HG03135 (cell line): ENCODE results near the gene MSI2.
"Not testable (repeated sequence)": the region's sequence is repeated elsewhere in the genome, so short reads cannot be mapped to it uniquely, and the experiment has no call there.

Source experiments
- ATAC-seq: cut with Tn5 transposase; IDR thresholded peaks from one replicate; pipeline ENCODE4 v1.9.1; 2021; ENCODE audit warnings: mild to moderate bottlenecking, moderate library complexity; ENCODE audit not compliant: unreplicated experiment

Gene MSI2

DNA sequence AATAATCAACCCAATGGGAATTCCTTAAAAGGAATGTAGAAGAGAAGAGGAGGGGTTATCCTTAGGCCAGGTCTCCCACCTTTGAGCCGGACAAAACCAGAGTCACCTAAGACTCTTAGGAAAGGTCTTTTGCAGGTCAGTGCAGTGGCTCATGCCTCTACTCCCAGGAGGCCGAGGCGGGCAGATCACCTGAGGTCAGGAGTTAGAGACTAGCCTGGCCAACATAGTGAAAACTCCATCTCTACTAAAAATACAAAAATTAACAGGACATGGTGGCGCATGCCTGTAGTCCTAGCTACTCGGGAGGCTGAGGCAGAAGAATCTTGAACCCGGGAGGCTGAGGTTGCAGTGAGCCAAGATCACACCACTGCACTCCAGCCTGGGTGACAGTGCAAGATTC lies 365.5 kb downstream of the MSI2 start:
- not testable (repeated sequence) for ATAC-seq

DNA sequence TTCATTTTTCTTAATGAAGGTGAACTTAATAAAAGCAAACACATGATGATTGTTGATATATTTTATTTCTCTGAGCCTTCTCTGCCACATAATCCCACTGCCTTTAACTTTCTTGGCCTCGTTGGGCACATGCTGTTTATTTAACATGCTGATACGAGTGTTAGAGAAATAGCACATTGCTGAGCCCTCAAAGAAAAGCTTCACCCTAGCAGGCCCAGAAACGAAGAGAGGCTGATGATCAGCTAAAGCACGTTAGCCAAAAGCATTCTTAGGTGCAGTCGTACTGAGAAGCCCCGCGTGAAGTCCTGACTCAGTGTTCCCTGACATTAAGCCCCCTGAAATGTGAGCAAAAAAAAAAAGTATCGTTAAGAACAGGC lies 366.0 kb downstream of the MSI2 start:
- ATAC-seq = no peak

DNA sequence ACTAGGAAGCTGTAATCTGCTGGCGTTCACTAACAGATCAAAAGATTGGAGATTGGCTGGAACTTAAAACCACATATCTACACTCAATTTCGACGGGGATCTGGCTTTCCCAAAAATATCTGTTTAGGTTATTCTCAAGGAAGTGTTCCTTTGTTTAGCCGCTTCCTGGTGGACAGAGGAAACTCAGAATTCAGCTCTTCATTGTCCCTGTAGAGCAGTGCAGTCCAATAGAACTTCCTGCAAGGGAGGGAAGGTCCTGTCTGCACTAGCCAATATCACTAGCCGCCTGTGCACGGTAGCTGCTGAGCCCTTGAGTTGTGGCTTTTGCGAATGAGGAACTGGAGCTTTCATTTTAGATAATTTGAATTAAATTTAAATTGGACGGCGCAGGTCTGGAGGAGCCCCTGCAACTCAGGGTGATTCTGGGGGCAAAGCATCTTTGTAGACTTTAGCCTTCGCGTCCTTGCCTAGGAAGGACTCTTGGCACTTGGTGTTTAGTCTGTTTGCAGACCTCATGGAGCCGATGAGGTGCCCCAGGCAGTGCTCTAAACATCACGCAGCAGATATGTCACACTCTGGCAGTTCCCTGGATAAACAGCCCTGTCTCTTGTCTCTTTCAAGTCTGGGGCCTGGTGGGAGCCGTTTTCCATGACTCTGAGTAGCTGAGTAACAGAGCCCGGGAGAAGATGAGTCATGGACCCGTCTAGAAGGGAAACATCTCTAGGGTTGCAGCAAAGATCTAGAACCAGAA lies 366.5 kb downstream of the MSI2 start:
- ATAC-seq = peak; percentile 68

DNA sequence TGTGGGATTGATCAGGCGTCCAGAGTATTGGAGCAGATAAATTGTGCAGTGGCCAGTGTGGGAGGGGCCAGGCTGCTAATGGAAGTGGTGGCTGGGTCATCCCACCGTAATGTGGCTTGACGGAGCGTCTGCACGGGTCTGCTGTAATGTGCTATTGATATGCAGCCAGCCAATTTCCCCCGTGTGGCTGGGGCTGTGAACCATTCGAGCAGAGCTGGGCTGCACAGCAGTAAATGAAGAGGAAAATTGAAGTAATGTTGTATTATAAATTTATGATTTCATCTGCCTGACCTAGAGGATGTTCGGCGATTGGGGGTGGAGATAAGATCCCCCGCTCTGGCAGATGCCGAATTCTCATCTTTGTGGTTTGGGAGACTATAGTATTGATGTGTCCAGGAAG lies 367.3 kb downstream of the MSI2 start:
- ATAC-seq = no peak

DNA sequence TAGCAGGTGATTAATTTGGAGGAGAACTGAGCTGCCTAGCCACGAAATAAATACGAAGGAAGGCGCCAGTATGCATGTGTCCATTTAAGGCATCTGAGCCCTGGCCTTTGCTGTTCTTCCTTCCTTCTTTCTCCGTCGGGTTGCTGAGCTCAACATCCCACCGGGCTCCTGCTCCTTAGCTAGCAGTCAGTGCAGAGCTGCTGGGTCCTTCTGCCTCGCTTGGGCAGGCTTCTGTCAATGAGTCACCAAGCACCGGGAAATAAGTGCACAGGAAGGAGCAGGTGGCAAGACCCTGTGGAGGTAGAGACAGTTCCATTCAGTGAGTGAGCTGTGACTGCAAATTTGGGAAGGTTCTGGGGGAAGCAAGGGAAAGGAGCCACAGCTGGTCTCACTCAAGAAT lies 368.1 kb downstream of the MSI2 start:
- ATAC-seq = no peak

DNA sequence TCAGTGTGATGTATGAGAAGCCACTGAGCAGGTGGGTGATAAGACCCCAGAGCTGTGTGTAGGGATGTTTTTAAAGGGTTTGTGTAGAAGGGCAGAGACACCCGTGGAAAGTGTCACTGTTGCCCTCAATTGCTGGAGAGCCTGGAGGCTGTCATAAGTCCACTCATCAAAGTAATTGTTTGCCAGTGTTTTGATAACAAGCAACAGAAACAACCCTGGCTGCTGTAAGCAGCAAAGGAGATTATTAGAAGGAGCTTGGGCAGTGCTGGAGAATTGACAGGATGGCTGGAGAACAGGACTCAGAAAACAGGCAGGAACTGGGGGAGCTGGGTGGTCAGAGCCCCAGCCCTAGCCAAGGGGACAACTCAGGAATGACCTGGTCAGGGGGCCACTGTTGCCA lies 369.2 kb downstream of the MSI2 start:
- ATAC-seq = no peak

DNA sequence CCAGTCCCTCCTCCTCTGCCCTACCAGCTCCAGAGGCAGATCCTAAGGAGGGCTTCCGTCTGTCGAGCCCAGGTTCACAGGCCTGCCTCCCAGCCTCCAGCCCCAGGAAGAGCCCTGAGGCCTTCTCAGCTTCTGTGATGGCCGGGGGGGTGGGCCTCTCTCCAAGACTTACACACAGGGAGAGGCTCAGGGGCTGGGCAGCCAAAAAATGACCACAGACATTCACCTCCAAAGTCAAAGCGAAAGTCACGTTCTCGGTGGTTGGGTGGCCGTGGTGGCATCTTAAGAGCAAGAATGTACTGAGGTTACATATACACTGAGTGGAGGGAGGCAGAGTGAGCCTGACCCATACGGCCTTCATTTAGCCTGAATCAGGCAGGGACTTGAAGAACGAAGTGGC lies 369.6 kb downstream of the MSI2 start:
- no peak for ATAC-seq

DNA sequence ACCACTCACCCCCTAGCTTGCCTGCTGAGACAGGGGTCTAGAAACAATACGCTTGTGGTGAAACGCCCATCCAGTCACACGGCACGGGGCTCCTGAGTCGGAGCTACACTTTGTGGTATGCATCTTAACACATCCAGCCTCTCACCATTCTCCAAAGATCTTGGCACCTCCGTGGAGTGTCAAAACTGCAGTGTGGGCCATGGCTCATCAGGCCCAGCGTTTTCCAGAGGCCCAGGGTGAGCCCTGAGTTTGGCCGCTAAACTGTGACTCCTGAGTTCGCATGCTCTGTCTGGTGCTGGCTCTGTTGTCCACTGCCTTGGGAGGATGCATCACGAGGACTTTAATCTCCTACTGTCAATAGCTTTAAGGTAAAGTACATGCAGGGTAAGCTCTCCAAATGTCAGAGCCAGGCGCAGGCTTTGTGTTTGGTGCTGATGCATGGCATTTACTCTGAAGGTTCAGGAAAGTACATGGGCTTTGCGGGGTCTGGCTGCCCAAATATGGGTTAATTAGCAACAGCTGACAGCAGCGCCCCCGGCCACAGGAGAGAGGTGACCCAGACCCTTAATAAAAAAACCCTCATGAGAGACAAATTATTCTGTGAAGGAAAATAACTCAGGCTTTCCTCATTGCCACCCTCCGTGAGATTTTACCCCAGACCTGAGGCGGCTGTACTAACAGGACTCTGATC lies 370.3 kb downstream of the MSI2 start:
- ATAC-seq = no peak

DNA sequence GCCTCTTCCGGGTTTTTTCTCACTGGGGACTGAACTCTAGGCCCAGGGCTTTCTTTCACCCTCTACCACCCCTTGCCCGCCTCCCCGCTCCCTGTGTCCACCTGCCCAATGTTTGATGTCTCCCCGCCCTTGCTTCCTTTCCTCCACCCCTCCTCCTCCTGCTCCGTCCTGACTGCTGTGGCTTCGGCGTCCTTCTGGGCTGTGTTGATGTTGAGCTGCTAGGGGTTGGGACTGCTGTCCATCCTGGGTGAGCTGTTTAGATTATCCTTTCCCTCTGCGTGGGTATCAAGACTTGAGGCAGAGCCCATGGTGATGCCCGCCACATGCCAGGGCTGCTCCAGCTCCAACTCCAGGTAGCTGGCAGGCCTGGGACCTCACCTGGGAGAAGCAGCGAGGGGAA lies 371.3 kb downstream of the MSI2 start:
- no peak for ATAC-seq

DNA sequence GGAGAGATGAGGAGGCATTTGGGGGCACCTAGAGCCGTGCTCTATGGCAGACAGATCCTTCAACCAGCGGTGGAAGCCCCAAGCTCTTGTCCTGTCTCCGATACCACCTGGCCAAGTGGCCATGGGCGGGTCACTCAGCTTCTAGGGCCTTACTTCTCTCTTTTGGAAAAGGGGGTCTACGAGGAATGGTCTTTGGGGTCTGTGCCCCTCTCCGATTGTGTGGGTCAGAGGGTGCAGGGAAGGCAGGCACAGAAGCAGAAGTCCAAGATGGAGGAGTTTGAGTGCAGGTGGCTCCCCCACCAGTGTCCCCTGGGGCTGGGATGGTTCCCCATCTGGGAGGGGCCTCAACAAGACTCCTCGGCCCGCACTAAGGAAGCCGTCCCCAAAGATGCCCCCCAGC lies 372.1 kb downstream of the MSI2 start:
- ATAC-seq = no peak

DNA sequence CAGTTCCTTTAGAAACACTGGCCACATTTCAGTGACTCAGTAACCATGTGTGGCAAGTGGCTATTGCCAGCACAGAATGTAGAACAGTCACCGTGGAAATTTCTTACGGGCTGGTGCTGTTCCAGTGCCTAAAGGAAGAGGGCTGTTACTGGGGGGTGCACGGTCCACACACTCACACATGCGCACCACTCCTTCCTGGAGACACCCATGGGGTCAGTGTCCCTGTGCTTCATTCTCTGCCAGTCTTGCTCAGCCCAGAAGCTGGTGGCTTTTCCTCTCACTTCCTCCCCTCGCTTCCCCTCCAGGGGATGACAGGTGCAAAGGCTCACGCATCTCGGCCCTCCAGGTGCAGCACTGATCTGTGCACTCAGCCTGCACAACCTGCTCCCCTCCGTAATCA lies 373.1 kb downstream of the MSI2 start:
- peak; percentile 66 for ATAC-seq

DNA sequence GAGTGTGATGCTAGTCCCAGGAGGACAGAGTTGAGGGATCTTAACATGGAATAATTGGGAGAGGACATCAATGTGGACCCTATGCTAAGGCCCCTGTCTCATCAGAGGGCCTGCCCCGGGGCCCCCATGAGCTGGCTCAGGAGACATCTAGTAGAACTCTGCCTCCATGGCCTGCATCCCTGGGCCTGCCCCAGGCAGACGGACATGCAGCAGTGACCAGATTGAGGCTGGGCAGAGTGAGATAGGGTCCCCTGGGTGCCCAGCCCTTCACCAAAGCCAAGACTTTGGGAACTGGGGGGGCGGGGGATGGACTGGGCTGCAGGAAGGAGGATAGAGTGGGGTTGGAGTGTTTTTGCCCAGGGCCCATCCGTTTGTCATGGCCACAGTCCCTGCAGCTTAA lies 373.6 kb downstream of the MSI2 start:
- ATAC-seq = no peak

DNA sequence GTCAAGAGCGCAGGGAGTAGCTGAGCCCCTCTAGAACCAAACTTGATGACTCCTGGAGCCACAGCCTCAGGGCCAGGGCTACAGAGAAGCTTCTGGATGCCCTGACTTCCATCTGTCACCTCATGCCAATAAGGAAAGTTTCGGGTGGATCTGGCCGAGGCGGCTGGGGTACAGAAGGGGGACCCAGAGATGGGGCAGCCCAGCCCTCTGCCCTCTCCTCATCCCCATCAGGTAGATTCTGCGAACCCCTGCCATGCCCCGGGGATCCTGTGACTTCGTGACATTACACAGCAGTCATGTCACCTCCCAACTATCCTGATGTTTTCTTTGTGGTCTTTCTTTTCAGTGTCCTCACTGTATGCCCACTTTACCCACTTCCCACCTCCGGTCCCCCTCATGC lies 374.4 kb downstream of the MSI2 start:
- ATAC-seq = no peak

DNA sequence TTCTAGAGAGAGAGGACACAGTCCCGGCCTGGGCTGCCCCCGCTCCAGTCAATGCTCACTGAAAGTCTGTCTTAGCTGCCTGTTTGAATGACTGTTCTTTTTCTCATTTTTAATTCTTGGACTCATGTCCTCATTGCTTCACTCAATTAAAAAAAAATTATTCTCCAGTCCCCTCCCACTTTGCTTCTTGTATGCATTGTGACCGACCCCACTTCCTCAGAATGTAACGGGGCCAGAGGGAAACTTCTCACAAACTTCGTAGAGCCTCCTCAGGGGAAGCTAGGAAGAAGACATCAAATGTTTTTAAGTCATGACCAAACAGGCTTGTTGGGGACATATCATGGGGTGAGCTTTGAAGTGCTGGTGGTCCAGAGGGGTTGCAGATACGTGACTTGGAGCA lies 375.5 kb downstream of the MSI2 start:
- no peak for ATAC-seq

DNA sequence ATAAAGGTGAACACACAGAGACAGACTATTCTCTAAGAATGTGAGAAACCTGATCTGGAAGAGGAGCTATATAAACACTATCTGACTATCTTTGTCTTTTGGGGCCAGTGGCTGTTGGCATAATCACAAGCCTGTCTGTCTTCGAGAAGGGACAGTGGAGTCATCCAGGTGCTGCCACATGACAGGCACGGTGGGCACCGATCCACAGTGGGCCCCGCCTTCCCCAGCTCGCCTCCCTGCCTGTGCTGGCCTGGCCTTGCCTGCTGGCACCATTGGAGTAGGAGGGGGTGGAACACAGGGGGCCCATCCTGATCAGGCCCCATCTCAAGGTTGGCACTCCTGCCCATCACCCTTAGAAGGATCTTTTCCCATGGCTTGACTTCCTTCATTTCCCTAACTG lies 376.0 kb downstream of the MSI2 start:
- ATAC-seq = no peak

DNA sequence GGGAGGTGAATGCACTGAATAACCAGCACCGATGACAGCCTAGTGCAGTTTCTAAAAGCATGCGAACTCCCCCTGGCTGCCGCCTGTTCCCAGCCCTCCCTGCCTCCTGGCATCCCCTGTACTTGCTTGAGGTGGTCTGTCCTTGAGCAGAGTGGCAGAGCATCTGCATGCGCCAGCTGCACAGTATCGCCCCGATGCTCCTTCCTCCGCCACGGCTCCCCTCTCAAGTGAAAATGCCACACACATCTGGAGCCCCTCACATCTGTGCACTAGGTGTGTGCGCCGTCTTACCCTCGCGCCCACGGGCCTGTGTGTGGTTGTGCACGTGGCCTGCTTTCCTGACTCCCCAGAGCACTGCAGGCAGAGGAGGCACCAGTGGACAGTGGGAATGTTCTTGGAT lies 376.9 kb downstream of the MSI2 start:
- ATAC-seq = no peak

DNA sequence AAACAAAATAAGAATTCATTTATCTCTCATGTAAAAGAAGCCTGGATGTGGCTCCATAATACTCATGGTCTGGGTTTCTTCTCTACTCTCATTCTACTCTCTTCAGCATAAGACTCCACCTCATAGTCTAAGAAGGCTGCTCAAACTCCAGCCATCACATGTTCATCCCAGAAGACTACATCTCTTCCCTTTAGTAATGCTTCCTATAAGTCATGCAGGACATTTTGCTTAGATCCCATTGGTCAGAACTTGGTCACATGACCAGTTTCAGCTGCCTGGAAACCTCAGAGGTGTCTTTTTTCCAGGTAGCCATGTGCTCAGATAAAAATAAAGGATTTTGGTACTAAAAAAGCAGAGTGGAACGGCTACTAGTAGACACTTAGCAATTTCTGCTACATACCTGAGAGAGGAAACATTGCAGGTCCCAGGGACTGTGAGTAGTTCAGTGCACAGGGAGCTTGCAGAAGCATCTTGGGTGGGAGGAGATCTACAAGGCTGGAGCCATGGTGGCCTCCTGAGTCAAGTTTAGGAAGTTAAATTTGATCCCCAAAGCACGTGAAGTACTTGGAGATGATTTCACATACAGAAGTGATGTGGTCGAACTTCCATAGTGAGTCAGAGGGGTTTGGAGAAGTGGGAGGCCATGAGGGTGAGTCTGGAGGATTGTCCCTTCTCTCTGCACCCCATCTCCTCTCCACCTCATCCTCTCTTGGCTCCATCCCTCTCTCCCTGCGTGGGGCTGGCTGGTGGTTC lies 378.6 kb downstream of the MSI2 start:
- ATAC-seq = no peak

DNA sequence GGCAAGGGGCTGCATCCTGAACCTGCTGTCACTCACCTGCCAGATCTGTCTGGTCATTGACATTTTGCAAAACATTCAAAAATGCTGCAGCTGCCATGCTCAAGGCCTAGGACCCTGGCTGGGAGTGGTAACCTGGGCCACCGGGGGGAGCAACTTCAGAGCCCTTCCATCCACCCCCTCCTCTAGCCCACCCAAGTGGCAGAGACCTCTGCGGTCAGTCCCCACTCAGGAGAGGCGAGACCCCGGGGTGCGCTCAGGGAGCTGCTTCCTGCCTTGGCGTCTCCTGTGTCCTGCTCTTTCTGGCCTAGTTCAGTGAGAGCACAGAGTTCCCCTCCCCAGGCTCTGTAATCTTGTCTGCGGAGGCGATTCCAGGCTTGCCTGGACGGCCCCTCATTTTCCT lies 380.0 kb downstream of the MSI2 start:
- no peak for ATAC-seq

DNA sequence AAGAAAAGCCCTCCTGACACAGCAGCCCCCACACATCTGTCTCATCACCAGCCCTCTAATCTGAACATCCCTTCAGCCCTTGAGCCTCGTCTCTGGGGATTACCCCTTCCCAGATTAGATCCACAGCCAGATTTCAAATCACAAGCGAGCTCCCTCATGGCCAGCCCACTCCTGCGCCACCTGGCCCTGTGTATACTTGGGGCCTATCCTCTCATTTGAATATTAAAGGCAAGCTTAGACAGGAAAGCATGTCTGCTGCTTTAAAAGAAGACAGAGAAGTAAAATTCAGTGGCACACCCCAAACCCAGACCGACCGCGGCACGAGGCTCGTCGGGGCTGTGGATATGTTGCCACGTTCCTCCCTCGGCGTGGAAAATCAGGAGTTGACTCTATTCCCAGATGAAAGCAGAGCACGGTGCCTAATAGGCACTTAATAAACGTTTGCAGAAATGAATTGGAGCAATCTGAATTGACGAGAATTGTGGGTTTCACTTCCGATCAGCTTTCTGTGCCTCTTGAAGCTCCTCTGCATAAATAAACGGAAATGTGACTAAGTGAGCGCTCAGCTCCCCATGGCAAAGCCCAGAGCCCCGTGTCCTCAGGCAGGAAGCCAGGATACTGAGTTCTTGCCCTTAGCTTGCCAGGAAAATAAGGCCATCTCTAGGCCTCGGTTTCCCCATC lies 380.8 kb downstream of the MSI2 start:
- ATAC-seq = no peak

DNA sequence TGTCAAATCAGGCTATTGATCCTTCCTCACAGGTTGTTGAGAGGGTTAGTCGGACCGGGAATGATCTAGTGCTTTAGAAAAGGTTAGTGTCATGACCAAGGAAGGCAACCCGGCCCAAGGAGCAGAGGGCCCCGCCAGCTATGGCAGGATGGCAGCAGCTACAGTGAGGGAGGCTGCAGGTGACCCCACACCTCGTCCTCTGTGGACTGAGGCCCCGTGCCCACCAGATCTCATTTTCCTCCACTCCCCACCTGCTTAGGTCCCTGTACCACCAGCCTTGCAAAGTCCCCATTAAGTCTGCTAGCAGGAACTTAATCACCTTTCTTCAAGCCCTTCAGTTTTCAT lies 381.3 kb downstream of the MSI2 start:
- ATAC-seq = no peak

DNA sequence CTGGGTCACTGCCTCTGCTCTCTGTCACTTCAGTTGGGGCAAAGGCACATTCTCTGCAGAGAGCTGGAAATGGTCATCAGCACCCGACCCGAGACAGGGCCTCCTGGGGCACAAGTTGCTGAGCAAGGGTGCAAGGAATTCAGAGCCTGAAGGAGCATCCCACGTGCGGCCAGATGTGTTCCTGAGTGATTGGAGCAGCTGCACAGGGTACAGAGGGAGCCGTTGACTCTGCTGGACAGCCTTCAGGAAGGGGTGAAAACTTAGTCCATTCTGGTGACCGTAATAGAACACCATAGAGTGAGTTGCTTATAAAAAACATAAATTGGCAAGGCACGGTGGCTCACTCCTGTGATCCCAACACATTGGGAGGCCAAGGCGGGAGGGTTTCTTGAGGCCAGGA lies 382.0 kb downstream of the MSI2 start:
- no peak for ATAC-seq

DNA sequence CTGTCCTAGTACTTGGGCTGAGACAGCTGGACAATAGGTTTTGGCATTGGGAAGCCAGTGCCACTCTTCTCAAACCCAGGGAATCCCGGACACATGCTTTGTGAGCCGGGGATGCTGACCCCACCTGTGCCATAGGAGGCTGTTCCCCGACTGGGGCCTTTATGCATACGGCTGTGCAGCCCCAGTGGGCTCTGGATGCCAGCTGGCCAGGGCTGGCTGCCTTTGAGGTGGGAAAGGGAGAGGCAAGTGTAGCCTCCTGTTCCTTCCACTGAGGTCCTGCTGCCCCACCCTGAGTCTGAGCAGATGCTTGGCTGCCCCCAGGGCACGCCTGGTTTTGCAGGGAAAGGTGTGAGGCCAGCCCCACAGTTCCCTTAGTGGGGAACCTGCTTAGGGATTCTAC lies 383.1 kb downstream of the MSI2 start:
- no peak for ATAC-seq
